OCI-LY7 (cell line): ENCODE measurements around the gene COX6A1. TPM values are rescaled to one million over a fixed set of nuclear protein-coding genes. Genes with fewer than 3 reads are reported as not detected.

Source experiments
- BruUV-seq: library from RNA; stranded (reverse); fragments of 400-500 nt; replicated peaks from 2 replicates; lab custom pipeline; 2021; lab: Mats Ljungman, UMichigan
- CTCF ChIA-PET: fragments of 300-600 bp; sonication (Branson Sonifier 250); formaldehyde crosslinking; loops from one replicate; lab custom pipeline; 2022; ENCODE audit warnings: antibody characterized with exemption; ENCODE audit not compliant: unreplicated experiment; lab: Charles Lee
- POLR2A ChIA-PET: fragments of 300-600 bp; sonication (Branson Sonifier 250); formaldehyde crosslinking; loops from one replicate; lab custom pipeline; 2022; ENCODE audit warnings: antibody characterized with exemption; lab: Charles Lee
- DNase-seq: peaks from one replicate; pipeline ENCODE4 v3.0.0-alpha.2; 2015; ENCODE audit warnings: low spot score
- H2AFZ ChIP-seq: fragments of 200-600 bp; sonication (generic), shearing (Covaris generic); 2 replicates; pipeline ENCODE4 v1.6.1; 2014; ENCODE audit warnings: mild to moderate bottlenecking, antibody characterized with exemption, low read length, moderate library complexity
- H3K27ac ChIP-seq: fragments of 200-600 bp; sonication (generic); 2 replicates; pipeline ENCODE4 v1.5.1; 2014; ENCODE audit warnings: mixed run types, low read depth, mild to moderate bottlenecking, moderate library complexity, low read length, inconsistent platforms; ENCODE audit not compliant: poor library complexity, severe bottlenecking
- H3K36me3 ChIP-seq: fragments of 200-600 bp; sonication (generic); 2 replicates; pipeline ENCODE4 v1.6.1; 2014; ENCODE audit warnings: mild to moderate bottlenecking, antibody characterized with exemption, low read length, moderate library complexity, mixed read lengths; ENCODE audit not compliant: insufficient read depth
- H3K4me1 ChIP-seq: fragments of 200-600 bp; sonication (generic); 2 replicates; pipeline ENCODE4 v1.5.1; 2014; ENCODE audit warnings: mild to moderate bottlenecking, low read length; ENCODE audit not compliant: insufficient read depth, poor library complexity, severe bottlenecking
- H3K4me2 ChIP-seq: fragments of 200-600 bp; sonication (generic); 2 replicates; pipeline ENCODE4 v1.6.1; 2014; ENCODE audit warnings: mild to moderate bottlenecking, low read length
- H3K4me3 ChIP-seq: fragments of 200-600 bp; sonication (generic); 2 replicates; pipeline ENCODE4 v1.5.1; 2014; ENCODE audit warnings: mild to moderate bottlenecking, low read depth, low read length; ENCODE audit not compliant: poor library complexity, severe bottlenecking
- H3K79me2 ChIP-seq: fragments of 200-600 bp; sonication (generic); 2 replicates; pipeline ENCODE4 v1.6.1; 2016; ENCODE audit warnings: low read depth, mild to moderate bottlenecking, low read length, moderate library complexity, mixed read lengths; ENCODE audit not compliant: insufficient read depth
- H3K9me2 ChIP-seq: fragments of 200-600 bp; sonication (generic); 2 replicates; pipeline ENCODE4 v1.6.1; 2016; ENCODE audit warnings: mild to moderate bottlenecking, low read length, mixed read lengths; ENCODE audit not compliant: insufficient read depth
- H3K9me3 ChIP-seq: fragments of 200-600 bp; sonication (generic); 2 replicates; pipeline ENCODE4 v1.6.1; 2014; ENCODE audit warnings: mild to moderate bottlenecking, mixed run types, low read length, mixed read lengths
- H4K20me1 ChIP-seq: fragments of 200-600 bp; sonication (generic); 2 replicates; pipeline ENCODE4 v1.6.1; 2014; ENCODE audit warnings: mild to moderate bottlenecking, antibody characterized with exemption, low read length, moderate library complexity, mixed read lengths; ENCODE audit not compliant: insufficient read depth
- CTCF ChIP-seq: fragments of 200-600 bp; sonication (generic); conservative IDR thresholded peaks from 2 replicates; pipeline ENCODE4 v1.5.1; 2014; ENCODE audit warnings: mild to moderate bottlenecking, antibody characterized with exemption, low read length, moderate library complexity, mixed read lengths
- EZH2phosphoT487 ChIP-seq: fragments of 200-600 bp; sonication (generic); IDR thresholded peaks from 2 replicates; pipeline ENCODE4 v1.6.1; 2018; ENCODE audit warnings: low read depth, borderline replicate concordance, mild to moderate bottlenecking, mixed run types, antibody characterized with exemption, low read length, moderate library complexity, mixed read lengths
- intact Hi-C: fragments of 100-400 bp; cut with micrococcal nuclease; formaldehyde crosslinking; loops from one replicate; pipeline ENCODE4 v1.10.0; 2022; ENCODE audit not compliant: unreplicated experiment
- total RNA-seq, 2 experiments: library from RNA; depleted of rRNA in 1 of 2; stranded (reverse); fragments of >200 nt in 1 of 2; shearing (Covaris generic) in 1 of 2; gene quantifications; 2 replicates each; pipeline ENCODE4 v1.2.3, GENCODE V29; 2014 to 2022

COX6A1 gene
- total RNA-seq, 2 experiments from 2014 or later: 449 to 591 TPM

GRCh38 chr12:120479458-120479857 lies 41.5 kb downstream of the COX6A1 start:
- no peak for DNase-seq
- Histone ChIP-seq H3K4me1 (peaks cover 4% of the 10 kb centered on the region), H3K9me3 (no peaks in the 10 kb centered on the region), H2AFZ (no peak overlapping the region), H3K9me2 (no peaks in the 10 kb centered on the region), H4K20me1 (no peaks in the 10 kb centered on the region), H3K4me3 (no peak overlapping the region), H3K27ac (no peak overlapping the region), H3K36me3 (no peaks in the 10 kb centered on the region), H3K4me2 (no peak overlapping the region), H3K79me2 (no peaks in the 10 kb centered on the region)
- ChIA-PET POLR2A (no interaction called here), CTCF (interaction anchor here (0.7 kb wide), 1 partner anchor 9 kb away, joined by 3 read pairs; no protein-coding TSS in a partner anchor)
- intact Hi-C loops: no loop called here
- TF ChIP-seq CTCF (no peak), EZH2phosphoT487 (no peak)
- BruUV-seq: no TSS peak

- Histone ChIP-seq H3K9me3 (no peaks in the 10 kb centered on the region), H3K9me2 (no peaks in the 10 kb centered on the region), H3K36me3 (no peaks in the 10 kb centered on the region), H3K4me1 (no peaks in the 10 kb centered on the region), H3K4me3 (no peak overlapping the region), H3K27ac (no peak overlapping the region), H3K79me2 (no peaks in the 10 kb centered on the region), H2AFZ (no peak overlapping the region), H3K4me2 (no peak overlapping the region), H4K20me1 (no peaks in the 10 kb centered on the region)
- no TSS peak for BruUV-seq
- TF ChIP-seq CTCF (no peak), EZH2phosphoT487 (no peak)
- ChIA-PET CTCF (no interaction called here), POLR2A (no interaction called here)
- intact Hi-C loops: no loop called here
- no peak for DNase-seq
These were observed 42.3 kb downstream of the COX6A1 start for GRCh38 chr12:120480211-120480610.

GRCh38 chr12:120481022-120481767 lies 43.3 kb downstream of the COX6A1 start:
- H2AFZ ChIP-seq: no peak overlapping the region
- H3K27ac ChIP-seq: no peak overlapping the region
- H3K9me3 ChIP-seq: no peaks in the 10 kb centered on the region
- no peaks in the 10 kb centered on the region for H4K20me1 ChIP-seq
- no peaks in the 10 kb centered on the region for H3K79me2 ChIP-seq
- no TSS peak for BruUV-seq
- ChIA-PET CTCF (no interaction called here), POLR2A (interaction anchor here (1.0 kb wide), 1 partner anchor 13 kb away, joined by 4 read pairs; no protein-coding TSS in a partner anchor)
- no peak for DNase-seq
- no peak overlapping the region for H3K4me2 ChIP-seq
- no peaks in the 10 kb centered on the region for H3K36me3 ChIP-seq
- peaks cover 3% of the 10 kb centered on the region for H3K4me1 ChIP-seq
- no peak for TF ChIP-seq CTCF
- TF ChIP-seq EZH2phosphoT487: no peak
- intact Hi-C loops: no loop called here
- H3K4me3 ChIP-seq: no peak overlapping the region
- no peaks in the 10 kb centered on the region for H3K9me2 ChIP-seq
